Lung microvascular endothelial cell (primary cell): ENCODE data around the gene TRIM46. TPM values are rescaled to one million over a fixed set of nuclear protein-coding genes. Genes with fewer than 3 reads are reported as not detected.
A peak's percentile ranks its signal among the peaks of the same experiment; 100 is the strongest.

Experiments
- DNase-seq, 2 donors: peaks; one replicate each; pipeline versions ENCODE4 v3.0.0 to v3.0.0-alpha.2; 2010; ENCODE audit warnings: low read depth in 2 of 2
- total RNA-seq: library from RNA; depleted of rRNA; stranded (reverse); fragments of >200 nt; gene quantifications from 2 replicates; pipeline ENCODE4 v1.2.1, GENCODE V29; 2014

The TRIM46 gene
- total RNA-seq: 1.2 and 2.4 TPM in 2 replicates

GRCh38 chr1:155173478-155174323, at the start of gene TRIM46:
TRIM46 (plus strand) TSS chr1:155173849; CDS start chr1:155173967, 118 bp downstream.
- peak; percentile 49 to 57 for DNase-seq

DNA sequence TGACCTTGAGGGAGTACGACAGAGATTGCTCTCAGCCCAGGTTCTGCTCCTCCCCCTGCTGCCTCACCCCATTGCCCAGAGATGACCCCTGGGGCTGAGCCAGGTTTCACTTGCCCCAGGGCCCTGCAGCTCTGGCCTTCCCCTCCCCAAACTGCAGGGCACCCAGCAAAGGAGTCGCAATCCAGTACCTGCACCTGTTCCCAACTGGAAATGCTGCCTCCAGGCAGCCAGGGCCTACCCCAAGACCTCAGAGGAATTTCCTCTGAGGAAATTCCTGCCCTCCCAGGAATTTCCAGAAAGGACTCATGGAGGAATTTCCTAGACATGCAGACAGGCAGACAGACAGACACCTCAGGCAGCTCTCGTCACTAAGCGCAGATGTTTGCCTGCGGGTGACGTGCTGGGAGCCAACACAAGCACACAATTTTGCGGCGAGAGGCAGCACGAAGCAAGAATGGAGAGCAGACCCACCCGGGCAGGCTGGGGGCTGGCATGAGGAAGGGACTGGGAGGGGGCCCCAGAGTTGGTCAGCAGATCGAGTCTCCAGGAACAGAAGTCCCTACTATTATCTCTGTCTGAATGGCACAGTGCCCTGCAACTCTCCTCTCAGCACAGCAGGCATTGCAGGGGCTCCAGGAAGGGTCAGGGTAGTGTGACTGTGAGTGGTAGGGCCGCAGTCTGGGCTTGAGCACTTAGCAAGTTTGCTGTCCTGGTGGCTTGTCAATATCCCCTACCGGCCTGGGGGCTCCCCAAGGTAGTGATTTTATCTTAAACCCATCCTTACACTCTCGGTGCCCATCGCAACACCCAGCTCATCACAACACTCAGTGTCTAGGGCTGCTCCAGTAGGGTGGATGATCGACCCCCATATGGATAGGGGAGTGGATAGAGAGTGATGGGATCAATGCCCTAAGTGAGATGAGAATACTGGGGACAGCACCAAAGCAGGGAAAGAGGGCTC, 48.9 kb upstream of the TRIM46 start:
- DNase-seq: peak; percentile 50 to 89

DNA sequence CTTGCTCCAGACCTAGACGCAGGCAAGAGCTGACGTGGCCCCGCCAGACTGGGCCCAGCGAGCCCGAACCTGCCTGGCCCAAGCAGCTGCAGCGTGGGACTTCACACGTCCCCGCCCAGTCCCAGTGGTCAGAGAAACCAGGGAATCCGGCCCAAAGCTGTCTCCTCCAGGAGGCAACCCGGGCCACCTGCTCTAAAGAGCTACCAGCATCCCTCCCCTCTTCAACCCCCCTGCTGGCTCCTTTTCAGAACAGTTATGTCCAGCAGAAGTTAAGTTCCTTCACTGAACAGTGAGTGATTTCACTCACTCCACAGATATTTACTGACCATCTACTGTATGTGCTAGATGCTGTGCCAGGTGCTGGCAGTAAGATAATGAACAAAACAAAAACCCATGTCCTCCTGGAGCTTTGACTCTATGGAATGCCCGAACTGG, 48.1 kb upstream of the TRIM46 start:
- no peak for DNase-seq

DNA sequence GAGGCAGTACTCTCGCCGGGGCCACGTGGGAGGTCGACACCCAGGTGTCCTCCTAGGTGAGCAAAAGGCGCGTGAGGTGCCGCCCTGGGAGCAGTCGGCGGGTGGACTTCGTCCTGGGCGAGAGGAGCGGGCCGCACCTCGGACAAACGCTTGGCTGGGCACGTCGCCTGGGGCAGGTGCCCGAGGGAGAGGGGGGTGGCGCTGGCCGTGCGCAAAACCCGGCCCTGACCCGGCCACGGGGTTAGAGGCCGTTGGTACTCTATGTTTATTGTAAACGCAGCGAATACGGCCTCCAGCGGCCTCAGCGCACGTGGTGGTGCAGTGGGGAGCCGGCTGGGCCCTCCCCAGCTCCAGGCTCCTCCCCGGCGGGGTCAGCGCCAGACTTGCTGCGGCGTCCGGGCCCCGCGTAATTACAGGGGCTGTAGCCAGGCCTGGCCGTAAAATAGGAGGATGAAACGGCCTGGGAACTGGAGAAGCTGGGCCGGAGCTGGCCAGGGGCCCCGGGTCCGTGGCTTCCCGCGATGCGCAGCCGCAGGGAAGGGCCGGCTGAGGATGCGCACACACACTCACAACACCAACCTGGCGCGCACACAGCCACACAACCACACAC, 47.6 kb upstream of the TRIM46 start:
- DNase-seq: peak; percentile 29 to 91

DNA sequence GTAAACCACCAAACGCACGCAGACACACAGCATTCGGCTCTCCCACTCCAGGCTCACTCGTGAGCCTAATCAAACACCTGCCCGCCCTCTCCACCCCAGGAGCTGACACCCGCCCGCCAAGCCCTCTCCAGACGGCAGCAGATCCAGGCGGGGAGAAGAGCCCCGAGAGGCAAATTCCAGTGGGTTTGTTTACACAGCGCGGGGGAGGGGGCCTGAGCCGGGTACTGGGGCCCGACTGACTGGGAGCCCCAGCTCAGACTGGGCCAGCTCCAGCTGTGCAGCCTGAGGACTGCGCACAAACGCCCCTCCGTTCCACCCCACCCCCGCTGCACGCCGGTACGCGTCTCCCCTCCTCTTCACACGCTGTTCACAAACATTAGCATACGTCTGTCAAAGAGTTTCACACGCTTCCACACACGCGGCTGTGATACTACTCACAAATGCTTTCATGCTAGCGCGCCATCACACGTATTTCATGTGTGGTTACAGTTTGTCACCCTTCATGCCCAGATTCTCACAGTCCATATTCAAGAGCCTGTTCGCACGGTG, 47.0 kb upstream of the TRIM46 start:
- peak; percentile 63 to 86 for DNase-seq

- DNase-seq: peak; percentile 87 to 96
These were observed 46.3 kb upstream of the TRIM46 start, which contains the start of gene EFNA1 for GRCh38 chr1:155127105-155127966. EFNA1 (plus strand) TSS chr1:155127876; CDS start chr1:155127978, 102 bp downstream.

DNA sequence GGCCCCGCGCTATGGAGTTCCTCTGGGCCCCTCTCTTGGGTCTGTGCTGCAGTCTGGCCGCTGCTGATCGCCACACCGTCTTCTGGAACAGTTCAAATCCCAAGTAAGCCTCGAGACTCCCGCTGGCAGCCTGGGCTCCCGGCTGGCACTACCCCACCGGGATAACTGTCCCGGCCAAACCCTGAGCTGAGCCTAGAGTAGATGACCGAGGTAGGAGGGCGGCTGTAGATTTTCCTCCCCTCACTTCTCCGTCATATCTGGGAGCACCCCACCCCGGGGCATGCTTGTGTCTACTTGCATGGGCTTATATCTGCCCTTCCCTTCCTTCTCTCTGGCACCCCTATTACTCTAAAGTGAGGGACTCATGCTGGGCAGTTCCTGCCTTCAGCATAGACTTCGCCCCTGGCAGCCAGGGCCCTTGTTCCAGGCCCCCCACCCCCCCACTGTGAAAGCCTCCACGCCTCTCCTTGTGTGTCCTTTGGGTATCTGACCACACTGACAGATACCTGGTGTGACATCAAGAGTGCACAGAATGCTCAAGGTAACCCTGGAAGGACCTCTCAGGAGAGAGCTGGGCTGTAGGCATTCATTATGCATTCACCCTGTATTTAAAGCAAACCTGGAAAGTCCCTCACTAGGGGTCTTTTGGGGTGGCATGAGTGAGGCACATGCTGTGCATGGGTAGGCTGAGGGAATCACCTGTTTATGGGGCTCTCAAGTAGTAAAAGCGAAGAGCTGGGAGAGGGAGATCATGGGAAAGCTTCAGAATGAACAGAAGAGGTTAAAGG, 45.5 kb upstream of the TRIM46 start:
- peak in 1 of 2 donors; percentile 35 for DNase-seq

DNA sequence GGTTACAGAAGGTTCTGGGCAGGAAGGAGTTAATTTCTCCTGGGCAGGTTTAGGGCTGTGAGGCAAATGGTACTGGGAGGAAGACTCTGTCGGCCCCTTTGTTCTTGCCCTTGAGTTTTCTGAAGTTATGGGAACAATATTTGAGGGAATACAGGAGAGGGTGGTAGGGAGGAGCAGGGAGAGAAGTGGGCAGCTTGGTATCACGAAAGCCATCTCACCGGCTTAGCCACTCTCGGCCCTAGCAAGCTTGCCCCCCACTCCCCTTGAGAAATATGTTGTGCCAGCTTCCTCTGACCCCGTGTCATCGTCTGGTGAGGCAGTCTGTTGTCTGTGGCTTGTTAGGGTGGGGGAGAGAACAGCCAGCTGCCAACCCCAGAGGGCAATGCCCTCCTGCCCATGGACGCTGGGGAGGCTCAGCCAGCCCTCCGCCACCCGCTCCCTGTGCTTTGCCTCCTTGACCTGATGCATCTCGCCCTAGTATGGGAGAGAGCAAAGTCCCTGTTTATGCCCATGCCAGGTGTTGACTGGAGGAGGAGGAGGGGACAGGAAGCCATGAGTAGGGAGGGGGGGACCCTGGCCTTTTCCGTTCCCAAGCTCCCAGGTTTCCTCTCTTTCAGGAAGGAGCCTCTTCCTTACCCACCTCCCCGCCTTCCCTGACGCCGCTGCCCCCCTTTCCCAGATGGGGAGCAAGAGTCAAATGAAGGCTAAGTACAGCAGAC, 44.7 kb upstream of the TRIM46 start:
- DNase-seq: peak; percentile 93 to 95

DNA sequence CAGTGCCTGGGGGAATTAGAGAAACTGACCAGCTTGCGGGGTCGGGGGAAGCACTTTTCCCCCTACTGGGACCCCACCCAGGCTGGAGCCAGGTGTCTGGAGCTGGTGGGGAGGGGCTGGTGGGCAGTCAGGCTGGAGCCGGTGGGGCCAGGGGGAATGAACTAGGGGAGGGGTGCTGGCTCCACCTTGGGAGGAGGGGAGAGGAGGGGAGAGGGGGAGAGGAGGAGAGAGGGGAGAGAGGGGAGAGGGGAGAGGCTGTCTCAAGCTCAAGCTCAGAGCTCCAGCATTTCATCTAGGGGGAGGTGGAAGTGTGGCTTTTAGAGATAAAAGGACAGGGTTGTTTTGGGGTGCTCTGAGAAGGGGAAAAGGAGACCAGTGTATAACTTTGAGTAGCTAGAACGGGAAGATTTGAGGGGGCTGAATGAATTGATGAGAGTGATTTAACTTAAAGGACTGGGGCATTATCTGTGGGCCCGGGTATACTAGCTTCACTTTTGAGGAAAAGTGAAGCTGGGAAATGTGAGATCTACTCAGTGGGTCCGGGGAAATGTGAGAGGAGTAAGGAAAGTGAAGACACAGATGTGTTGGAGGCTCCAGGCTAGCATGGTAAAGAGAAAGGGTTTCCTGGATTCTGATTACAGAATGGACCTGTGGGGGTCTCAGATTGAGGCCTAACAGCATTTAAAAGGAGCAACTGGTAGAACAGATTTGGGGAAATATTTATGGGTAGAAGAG, 43.2 kb upstream of the TRIM46 start:
- peak; percentile 14 to 31 for DNase-seq

DNA sequence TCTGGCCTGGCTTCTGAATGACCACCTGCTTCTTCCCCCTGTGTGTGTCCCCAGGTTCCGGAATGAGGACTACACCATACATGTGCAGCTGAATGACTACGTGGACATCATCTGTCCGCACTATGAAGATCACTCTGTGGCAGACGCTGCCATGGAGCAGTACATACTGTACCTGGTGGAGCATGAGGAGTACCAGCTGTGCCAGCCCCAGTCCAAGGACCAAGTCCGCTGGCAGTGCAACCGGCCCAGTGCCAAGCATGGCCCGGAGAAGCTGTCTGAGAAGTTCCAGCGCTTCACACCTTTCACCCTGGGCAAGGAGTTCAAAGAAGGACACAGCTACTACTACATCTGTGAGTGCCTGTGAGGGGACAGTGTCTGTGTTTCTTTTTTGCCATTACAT, 42.4 kb upstream of the TRIM46 start:
- DNase-seq: peak in 1 of 2 donors; percentile 17

DNA sequence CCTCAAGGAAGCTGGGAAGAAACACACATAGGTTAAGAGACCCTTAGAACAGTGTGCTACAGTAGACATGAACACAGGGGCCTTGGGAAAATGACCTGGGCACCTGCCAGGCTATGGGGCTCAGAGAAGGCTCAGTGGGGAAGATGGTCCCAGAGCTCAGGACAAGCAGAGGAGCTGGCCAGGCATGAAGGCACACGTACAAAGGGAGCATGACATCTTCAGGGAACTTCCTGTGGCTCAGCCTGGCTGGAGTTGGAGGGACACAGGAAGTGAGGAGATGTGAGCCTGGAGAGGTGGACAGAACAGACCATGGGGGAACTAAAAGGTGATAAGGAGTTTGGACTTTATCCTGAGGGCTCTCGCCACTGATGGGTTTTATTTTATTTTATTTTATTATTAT, 41.8 kb upstream of the TRIM46 start:
- DNase-seq: peak; percentile 12

GRCh38 chr1:155133799-155134281, 39.8 kb upstream of the TRIM46 start:
- peak in 1 of 2 donors; percentile 18 for DNase-seq

DNA sequence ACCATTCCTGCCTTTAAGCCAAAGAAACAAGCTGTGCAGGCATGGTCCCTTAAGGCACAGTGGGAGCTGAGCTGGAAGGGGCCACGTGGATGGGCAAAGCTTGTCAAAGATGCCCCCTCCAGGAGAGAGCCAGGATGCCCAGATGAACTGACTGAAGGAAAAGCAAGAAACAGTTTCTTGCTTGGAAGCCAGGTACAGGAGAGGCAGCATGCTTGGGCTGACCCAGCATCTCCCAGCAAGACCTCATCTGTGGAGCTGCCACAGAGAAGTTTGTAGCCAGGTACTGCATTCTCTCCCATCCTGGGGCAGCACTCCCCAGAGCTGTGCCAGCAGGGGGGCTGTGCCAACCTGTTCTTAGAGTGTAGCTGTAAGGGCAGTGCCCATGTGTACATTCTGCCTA, 39.3 kb upstream of the TRIM46 start:
- peak in 1 of 2 donors; percentile 25 for DNase-seq

GRCh38 chr1:155134880-155135414, 38.7 kb upstream of the TRIM46 start:
- DNase-seq: peak; percentile 97 to 98

- DNase-seq: peak; percentile 96 to 97
These were observed 38.1 kb upstream of the TRIM46 start, which contains the start of gene SLC50A1 for GRCh38 chr1:155135415-155136028. SLC50A1 (plus strand) TSS chr1:155135852; CDS start chr1:155135912, 60 bp downstream.

DNA sequence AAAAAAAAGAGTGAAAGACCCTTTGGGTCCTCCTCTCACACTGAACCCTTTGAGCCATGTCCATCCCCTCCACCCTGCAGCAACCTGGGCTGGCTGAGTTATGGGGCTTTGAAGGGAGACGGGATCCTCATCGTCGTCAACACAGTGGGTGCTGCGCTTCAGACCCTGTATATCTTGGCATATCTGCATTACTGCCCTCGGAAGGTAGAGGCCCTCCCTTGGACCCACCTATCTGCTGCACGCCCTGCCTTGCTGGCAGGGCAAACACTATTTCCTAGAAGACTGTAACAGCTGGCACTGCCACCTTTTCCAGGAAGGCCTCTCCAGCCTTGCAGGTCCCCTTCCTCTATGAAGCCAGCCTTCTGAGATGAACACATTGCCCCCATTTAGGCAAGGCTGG, 36.9 kb upstream of the TRIM46 start:
- DNase-seq: no peak
